Pancreas (tissue), 10 donors: Measurements from ENCODE around the gene UBE2D1. TPM values are rescaled to one million over a fixed set of nuclear protein-coding genes. Genes with fewer than 3 reads are reported as not detected.
A peak's percentile ranks its signal among the peaks of the same experiment; 100 is the strongest.

Experiments
- ATAC-seq, 4 donors: fragments of 200-7000 bp; cut with Tn5 transposase; one replicate each; pipeline versions ENCODE4 v1.8.0 to v1.9.1; 2020; ENCODE audit warnings: mild to moderate bottlenecking in 4 of 4, moderate library complexity in 4 of 4
- DNase-seq, 6 donors: peaks; one replicate each; pipeline ENCODE4 v3.0.0-alpha.2; 2020
- FAIRE-seq: peaks from 2 replicates; lab custom pipeline; 2012; peaks lifted over from hg19 to GRCh38; lab: Jason Lieb, UNC
- H3K27ac ChIP-seq, 4 donors: fragments of 200-600 bp; sonication (generic); 1 replicate in 3 of 4; 2 replicates in 1 of 4; pipeline versions ENCODE4 v1.5.0 to v1.8.0; 2020
- H3K27me3 ChIP-seq, 4 donors: fragments of 200-600 bp; one replicate each; pipeline ENCODE4 v1.8.0; 2021
- H3K36me3 ChIP-seq, 3 donors: fragments of 200-600 bp; sonication (generic) in 1 of 3; one replicate each; pipeline versions ENCODE4 v1.5.0 to v1.8.0; 2020 to 2021
- H3K4me1 ChIP-seq, 3 donors: fragments of 200-600 bp; one replicate each; pipeline ENCODE4 v1.8.0; 2021
- H3K4me3 ChIP-seq, 4 donors: fragments of 200-600 bp; sonication (generic) in 2 of 4; one replicate each; pipeline versions ENCODE4 v1.5.0 to v1.8.0; 2020 to 2021
- H3K9me3 ChIP-seq, 4 donors: fragments of 200-600 bp; one replicate each; pipeline ENCODE4 v1.8.0; 2021
- CTCF ChIP-seq, 4 donors: fragments of 200-600 bp; sonication (generic) in 3 of 4; IDR thresholded peaks; one replicate each; pipeline versions ENCODE4 v1.5.0 to v1.8.0; 2021; ENCODE audit warnings: antibody characterized with exemption in 4 of 4
- WGBS, 2 donors: extraction: QIAGEN DNeasy Blood & Tissue Kit; methylation state at CpG; one replicate each; pipeline ENCODE4 v1.1.7; 2013; 5-methylcytosine and 5-hydroxymethylcytosine counted together
- intact Hi-C, 3 donors: fragments of 100-400 bp; cut with DNase I; formaldehyde crosslinking; loops; one replicate each; pipeline versions ENCODE4 v1.11.1 to v1.14.2; 2022
- polyA plus RNA-seq, 2 donors: library from polyadenylated mRNA; stranded (reverse); fragments of 200-250 nt; gene quantifications; one replicate each; pipeline ENCODE4 v1.2.3, GENCODE V29; 2013
- total RNA-seq, 6 donors: library from RNA; stranded (reverse); fragmentation: NEBNext Ultra II Directional in 4 of 6; extraction: Animal tissue kit (Norgen Biotek cat#: 25700) in 4 of 6; gene quantifications; one replicate each; pipeline versions ENCODE4 v1.2.1 to v1.2.4, GENCODE V29; 2021 to 2023
- donor health status: healthy with polysubstance abuse.
- donor health status: DM: no; HTN: no; CAD: no; lungs with moderate emphysema.
- donor health status: DM: no; HTN: no; CAD: no.
- donor health status: control.
- donor health status: control.
- donor health status: Bipolar disorder and iron deficiency.
- donor health status: DM: yes; HTN: yes; CAD: no.
- donor health status: DM: no; HTN: no; CAD: no.
- donor health status: DM: no; HTN: no; CAD: no.
- donor health status: DM: yes; HTN: yes; CAD: no.

UBE2D1 gene
- total and polyA plus RNA-seq, 8 donors, result 2.5 to 8.9 (median 3.1) TPM

DNA sequence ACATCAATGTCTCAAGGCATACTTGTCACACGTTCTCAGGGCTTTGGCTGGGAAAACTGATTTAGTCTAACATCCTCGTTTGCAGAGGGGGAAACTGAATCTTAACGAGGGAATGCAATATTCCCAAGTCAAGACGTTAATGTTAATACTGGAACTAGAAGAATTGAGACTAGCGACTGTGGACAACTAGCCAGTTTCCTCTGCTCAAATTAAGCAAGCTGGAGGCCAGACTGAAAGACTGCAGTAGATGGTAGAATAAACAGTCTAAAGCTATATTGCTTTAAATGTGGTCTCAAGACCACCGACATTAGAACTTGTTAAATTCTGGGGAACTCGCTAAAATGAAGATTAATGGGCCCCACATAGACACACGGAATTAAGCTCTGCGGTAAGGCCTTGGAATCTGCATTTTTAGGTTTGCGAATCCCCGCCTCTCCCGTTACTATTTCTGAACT is 49.8 kb downstream of the UBE2D1 start:
- H3K36me3 ChIP-seq, result peaks cover 0 to 7% (median under 1%) of the 10 kb centered on the region in 3 donors
- TF ChIP-seq CTCF (IDR thresholded peaks at IDR 0.05), result no peak
- DNase-seq (no peak), ATAC-seq (peak in 3 of 4 donors; percentile 4 to 6 (median 4)), FAIRE-seq (no peak)
- H3K4me3 ChIP-seq, result peak overlapping the region; percentile 51 to 90 (median 74)
- H3K4me1 ChIP-seq, result peaks cover 0 to 10% (median 0%) of the 10 kb centered on the region in 3 donors
- intact Hi-C loops, result no loop called here
- no peaks in the 10 kb centered on the region for H3K27me3 ChIP-seq
- no peaks in the 10 kb centered on the region for H3K9me3 ChIP-seq
- 1% methylated on average over 12 of the region's 12 CpGs for WGBS, 2 donors
- H3K27ac ChIP-seq, result peak overlapping the region; percentile 60 to 78 (median 65)

- peak; percentile 95 to 99 (median 97) for ATAC-seq
- Histone ChIP-seq H3K4me3 (peak within 1 kb of the TSS; percentile 51 to 90 (median 74)), H3K27me3 (no peaks in the 10 kb centered on the region), H3K9me3 (no peaks in the 10 kb centered on the region), H3K36me3 (peaks cover 0 to 7% (median 2%) of the 10 kb centered on the region in 3 donors), H3K4me1 (peaks cover 0 to 10% (median 0%) of the 10 kb centered on the region in 3 donors), H3K27ac (peak within 1 kb of the TSS; percentile 60 to 78 (median 65))
- no peak for FAIRE-seq
- intact Hi-C loops, result no loop called here
- peak; percentile 91 to 98 (median 93) for DNase-seq
- peak; percentile 14 to 33 (median 22) for TF ChIP-seq CTCF (IDR thresholded peaks at IDR 0.05)
- WGBS, 2 donors, result 0% methylated on average over 55 to 65 of the region's 65 CpGs
These were observed 50.4 kb downstream of the UBE2D1 start, which contains the start of gene TFAM for GRCh38 chr10:58384999-58385783. TSS of gene TFAM (plus strand) at chr10:58385410. CDS start at chr10:58385548, 138 bp downstream.

GRCh38 chr10:58385784-58386112 is 50.9 kb downstream of the UBE2D1 start:
- FAIRE-seq (no peak), DNase-seq (peak in 3 of 6 donors; percentile 18 to 59 (median 43)), ATAC-seq (peak; percentile 19 to 34 (median 24))
- no peak for TF ChIP-seq CTCF (IDR thresholded peaks at IDR 0.05)
- Histone ChIP-seq H3K4me3 (peak overlapping the region; percentile 51 to 90 (median 74)), H3K36me3 (peaks cover 0 to 7% (median 2%) of the 10 kb centered on the region in 3 donors), H3K9me3 (no peaks in the 10 kb centered on the region), H3K27me3 (no peaks in the 10 kb centered on the region), H3K27ac (peak overlapping the region; percentile 43 to 78 (median 65)), H3K4me1 (peaks cover 0 to 10% (median 0%) of the 10 kb centered on the region in 3 donors)
- 1% methylated on average over 14 to 15 of the region's 15 CpGs for WGBS, 2 donors
- intact Hi-C loops, result no loop called here

DNA sequence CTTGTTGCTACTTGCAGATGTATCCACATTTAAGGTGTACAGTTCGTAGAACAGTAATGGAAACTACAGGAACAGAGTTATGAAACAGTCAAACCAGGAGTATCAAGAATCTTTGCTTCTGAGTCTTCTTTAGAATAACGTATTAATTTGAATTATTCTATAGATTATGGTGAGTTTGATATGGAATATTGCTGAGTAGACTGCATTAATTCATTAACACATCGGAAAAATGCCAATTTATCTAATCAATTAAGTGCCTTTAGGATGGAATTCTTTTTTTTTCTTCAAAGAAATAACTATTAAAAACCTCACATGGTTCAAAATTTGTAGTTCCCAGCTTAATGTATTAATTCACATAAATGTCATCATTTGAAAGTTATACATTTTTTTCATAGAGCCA is 54.2 kb downstream of the UBE2D1 start:
- no peak for ATAC-seq
- H3K4me1 ChIP-seq, result peaks cover 0 to 10% (median 0%) of the 10 kb centered on the region in 3 donors
- H3K36me3 ChIP-seq, result peaks cover 0 to 7% (median 2%) of the 10 kb centered on the region in 3 donors
- no peak overlapping the region for H3K4me3 ChIP-seq
- intact Hi-C loops, result no loop called here
- 96 to 97% methylated on average over 3 of the region's 3 CpGs for WGBS, 2 donors
- FAIRE-seq, result no peak
- no peak overlapping the region for H3K27ac ChIP-seq
- H3K27me3 ChIP-seq, result no peaks in the 10 kb centered on the region
- no peaks in the 10 kb centered on the region for H3K9me3 ChIP-seq
- no peak for TF ChIP-seq CTCF (IDR thresholded peaks at IDR 0.05)
- no peak for DNase-seq
